NCI-H2081 treated with DMSO at 0.1 percent for 48 hours (cell line): ENCODE data around the gene FNDC11.

ENCODE experiments used
- DNase-seq: peaks from one replicate; lab custom pipeline; 2025; lab: John Stamatoyannopoulos, UW

The FNDC11 gene

GRCh38 chr20:63580796-63581461, 27.0 kb downstream of the FNDC11 start:
- DNase-seq: no peak

DNA sequence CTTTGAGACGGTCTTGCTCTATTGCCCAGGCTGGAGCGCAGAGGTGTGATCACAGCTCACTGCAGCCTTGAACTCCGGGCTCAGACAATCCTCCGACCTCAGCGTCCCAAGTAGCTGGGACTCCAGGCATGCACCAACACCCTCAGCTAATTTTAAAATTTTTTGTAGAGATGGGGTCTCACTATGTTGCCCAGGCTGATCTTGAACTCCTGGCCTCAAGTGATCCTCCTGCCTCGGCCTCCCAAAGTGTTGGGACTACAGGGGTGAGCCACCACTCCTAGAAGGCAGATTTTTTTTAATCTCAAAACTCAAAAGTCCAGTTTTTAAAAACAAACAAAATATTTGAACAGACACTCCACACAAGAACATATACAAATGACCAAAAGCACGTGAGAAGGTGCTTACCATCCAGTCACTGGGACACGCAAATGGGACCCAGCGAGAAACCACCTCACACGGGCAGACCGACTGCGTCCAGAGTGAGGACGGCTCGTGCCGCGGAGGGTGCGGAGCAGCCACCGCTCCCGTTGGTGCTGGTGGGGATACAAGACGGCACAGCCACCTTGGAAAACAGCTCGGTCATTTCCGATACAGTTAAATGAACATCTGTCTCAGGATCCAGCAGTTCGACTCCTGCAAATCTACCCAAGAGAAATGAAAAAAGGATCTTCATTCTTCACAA, 28.6 kb downstream of the FNDC11 start:
- DNase-seq: no peak

DNA sequence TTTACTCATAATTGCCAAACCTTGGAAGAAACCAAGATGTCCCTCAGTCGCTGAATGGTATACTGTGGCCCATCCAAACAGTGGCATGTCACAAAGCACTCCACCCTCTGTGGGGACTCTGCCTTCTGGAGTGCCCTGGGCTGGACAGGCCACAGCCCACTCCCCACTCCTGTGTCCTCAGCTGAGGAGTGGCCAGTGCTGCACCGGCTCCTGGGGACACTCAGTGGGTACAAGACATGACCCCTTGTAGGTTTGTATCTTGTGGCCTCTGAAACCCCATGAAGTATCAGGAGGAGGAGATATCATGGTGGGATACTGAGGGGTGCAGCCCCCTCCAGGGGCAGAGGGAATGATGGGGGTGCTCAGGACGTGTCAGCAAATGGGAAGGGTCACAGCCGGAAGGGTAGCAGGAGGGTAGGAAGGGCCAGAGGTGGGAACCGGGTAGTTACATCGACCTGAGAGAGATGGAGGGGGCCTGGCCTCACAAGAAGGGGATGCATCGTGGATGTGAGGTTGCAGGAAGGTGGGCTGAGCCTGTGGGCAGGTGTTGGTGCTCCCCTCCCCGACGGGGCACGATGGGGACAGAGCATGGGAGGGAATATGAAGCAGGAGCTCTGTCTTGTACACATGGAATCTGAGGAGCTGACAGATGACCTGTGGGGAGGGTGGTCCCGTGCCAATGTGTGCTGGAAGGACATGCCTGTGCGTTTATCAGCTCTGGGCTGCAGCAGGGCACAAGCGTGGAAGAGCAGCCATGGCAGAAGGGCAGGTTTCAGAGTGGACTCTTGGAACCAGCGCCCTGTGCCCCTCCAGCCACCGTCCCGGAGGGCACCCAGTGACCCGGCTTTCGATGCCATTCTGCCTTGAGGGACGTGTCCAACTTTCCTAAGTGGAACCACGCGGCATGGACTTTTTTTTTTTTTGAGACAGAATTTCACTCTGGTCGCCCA, 31.9 kb downstream of the FNDC11 start:
- DNase-seq: no peak

- no peak for DNase-seq
Measured at GRCh38 chr20:63586797-63587196, 32.8 kb downstream of the FNDC11 start.

- DNase-seq: no peak
Measured at GRCh38 chr20:63587256-63587655, 33.3 kb downstream of the FNDC11 start.

DNA sequence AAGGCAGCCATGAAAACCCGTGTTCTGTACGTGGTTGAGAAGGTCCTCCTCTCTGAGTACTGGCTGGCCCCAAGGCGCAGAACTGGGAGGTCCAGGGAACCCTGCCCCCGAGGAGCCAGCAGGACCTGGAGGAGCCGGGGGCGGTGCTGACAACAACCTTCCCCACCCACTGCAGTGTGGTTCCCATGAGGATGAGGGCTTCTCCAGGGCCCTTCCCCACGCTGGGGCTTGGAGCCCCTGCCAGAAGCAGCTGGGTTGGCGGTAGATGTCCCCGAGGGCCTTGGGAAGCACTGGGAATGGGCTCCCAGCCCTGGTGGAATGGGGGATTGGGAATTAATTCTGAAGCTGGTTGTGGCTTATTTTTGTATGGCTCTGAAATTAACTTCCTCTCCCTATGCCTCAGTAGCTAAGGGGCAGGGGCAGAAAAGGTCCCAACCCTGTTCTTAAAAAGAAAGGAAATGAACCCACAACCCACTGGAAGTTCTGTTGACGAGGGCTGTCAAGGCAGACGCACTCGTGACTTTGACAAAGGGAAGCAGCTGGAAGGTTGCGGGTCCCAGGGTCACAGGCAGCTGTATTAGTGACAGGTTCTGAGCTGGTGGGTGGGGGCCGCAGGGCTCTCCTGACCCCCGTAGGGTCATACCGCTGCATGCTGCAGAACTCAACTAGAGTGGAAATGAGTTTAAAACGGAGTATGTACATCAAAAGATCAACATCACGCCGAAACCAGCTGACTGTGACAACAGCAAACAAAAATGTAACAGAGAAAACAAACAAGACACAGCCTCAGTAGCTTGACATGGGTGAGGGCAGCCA, 34.0 kb downstream of the FNDC11 start:
- no peak for DNase-seq

- DNase-seq: no peak
Measured at GRCh38 chr20:63588641-63589041, 34.7 kb downstream of the FNDC11 start.

DNA sequence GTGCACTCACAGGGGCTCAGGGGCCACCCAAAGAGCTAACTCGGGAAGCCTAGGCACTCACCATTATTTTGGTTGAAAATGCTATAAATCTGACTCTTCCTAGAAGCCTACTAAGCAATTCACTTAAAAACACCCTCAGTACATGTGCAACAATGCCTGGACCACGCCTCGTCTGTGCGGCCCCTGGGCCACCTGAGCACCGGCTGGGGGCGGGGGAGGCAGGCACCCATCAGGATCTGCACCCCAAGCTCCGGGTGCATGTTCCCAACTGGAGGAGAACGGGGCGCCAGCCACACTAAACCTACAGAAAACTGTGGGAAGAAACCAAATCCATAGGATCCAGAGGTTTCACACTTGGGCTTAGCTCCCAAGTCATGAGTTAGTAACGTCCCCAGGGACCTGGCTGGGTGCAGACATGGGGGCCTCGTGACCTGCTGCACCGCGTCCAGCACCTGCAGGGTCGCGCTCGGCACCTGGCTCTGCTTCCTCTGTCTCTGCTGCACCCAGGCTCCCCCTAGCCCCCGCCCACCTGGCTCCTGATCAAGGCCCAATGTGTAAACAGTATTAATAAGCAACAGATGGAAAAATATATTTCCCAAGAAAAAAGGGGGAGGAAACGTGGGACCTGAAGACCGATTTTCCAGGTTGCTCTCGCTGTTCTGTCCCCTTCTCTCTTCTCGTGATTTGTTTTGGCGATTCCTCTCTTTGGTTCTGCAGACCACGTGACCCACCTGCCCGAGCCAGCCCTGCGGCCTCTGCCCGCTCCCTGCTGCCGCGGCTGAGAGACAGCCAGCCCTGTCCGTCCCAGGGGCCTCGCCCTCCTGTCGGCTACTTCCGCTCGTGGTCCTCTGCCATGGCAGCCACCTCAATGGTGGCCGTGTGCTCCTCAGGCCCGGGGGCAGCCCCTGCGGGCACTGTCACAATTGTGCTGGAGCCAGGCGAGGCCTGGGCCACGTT, 35.6 kb downstream of the FNDC11 start:
- DNase-seq: no peak

- no peak for DNase-seq
Measured at GRCh38 chr20:63590218-63591146, 36.5 kb downstream of the FNDC11 start.

- no peak for DNase-seq
Measured at GRCh38 chr20:63591147-63591533, 37.2 kb downstream of the FNDC11 start.

- DNase-seq: no peak
Measured at GRCh38 chr20:63591786-63592355, 37.9 kb downstream of the FNDC11 start.

DNA sequence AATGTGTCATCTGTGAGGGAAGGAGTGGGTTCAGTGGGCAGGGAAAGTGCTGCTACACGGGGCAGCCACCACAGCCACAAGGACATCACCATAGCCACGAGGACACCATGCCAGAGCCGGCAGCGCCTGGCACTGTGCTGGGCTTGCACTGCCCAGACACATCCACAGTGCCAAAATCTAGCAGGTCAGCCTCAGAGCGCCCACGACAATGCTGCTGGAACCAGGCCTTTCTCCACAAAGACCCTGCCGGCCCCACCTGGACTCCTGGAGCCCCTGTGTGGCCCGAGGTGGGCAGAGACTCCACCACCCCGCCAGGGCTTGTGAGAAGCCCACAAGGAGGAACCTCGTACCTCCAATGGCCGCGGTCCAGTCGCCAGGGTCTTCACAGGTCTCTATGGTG, 38.7 kb downstream of the FNDC11 start:
- no peak for DNase-seq

DNA sequence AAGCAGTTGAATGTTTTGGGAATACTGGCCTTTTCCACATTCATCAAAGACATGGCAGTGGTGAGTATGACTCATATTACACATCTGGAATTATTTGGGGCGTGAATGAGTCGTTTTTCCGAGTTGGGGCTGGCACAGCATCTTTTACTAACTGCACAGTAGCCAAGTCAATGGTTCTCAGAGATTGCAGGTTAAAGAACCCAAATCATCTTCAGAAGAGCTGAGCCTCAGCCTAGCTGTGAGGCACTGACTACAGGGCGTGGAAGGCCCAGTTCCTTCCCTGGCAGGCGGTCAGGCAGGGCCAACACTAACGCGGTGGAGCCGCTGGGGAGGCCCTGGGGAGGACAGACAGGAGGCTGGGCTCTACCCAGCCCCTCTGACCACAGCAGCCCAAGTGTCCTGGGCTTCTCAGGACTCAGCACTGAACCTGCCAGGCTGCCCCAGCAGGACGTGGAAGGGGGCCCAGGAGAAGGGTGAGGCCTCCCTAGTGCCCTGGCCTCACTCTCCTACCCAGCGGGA, 40.1 kb downstream of the FNDC11 start:
- no peak for DNase-seq

DNA sequence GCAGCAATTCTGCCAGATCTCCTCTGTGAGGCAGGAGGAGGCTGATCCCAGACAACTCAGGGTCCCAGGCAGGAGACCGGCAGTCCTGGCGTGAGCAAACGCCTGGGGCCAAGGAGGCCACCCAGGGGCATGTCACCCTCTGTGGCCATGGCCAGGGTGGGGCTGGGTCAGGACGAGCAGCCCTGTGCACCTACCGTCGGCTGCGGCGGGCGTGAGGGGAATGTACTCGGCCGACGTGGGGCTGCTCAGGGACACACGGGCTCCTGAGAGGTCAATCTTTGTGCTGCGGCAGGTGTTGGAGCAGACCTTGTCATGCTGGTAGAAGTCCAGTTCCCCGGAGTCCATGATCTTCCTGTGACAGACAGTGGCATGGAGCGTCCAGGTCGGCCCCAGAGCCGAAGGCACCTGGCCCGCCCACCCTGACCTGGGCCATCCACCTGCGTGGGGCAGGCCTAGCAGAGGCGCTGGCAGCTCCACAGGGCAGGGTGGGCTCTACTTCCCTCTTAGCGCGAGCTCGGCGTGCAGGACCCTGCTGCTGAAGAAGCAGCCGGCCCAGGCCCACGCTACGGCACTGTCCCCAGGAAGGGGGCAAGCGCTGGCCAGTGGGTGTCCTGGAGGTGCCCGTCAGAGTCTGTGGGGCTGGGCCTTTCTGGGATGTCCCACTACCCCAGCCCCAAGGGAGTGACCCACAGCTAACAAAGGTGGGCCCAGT, 41.6 kb downstream of the FNDC11 start:
- DNase-seq: no peak

DNA sequence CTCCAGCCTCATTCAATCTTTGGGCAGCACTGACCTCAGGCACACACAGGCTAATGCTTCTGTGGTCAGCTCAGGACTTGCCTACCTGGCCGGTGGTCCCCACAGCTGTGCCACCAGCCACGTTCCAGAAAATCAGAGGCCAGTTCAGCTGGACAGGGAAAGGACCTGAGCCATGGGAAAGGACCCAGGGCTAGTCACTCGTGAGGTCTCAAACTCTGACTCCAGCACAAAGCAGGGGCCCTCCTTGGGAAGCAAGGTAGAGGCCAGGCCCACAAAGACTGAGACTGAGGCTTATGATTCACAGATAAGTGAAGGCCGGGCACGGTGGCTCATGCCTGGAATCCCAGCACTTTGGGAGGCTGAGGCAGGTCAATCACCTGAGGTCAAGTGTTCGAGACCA, 42.5 kb downstream of the FNDC11 start:
- DNase-seq: no peak

- DNase-seq: no peak
Measured at GRCh38 chr20:63597651-63598478, 43.9 kb downstream of the FNDC11 start.
